ENCODE data around the gene CISTR.

The CISTR gene

GRCh38 chr12:53751336-53752191 lies at the start of gene CISTR:
CISTR (minus strand) TSS chr12:53751979.
- no peak for TF ChIP-seq CTCF (IDR thresholded peaks at IDR 0.05; ENCODE audit: insufficient read depth, low read depth, low read length, missing control alignments)
- peak within 1 kb of the TSS; percentile 57 for H3K4me3 ChIP-seq (ENCODE audit: low read depth, low read length)
- DNase-seq (ENCODE audit: low read depth): peak; percentile 54

- no peak overlapping the region for H3K4me3 ChIP-seq (ENCODE audit: low read depth, low read length)
- peak; percentile 8 for DNase-seq (ENCODE audit: low read depth)
- no peak for TF ChIP-seq CTCF (IDR thresholded peaks at IDR 0.05; ENCODE audit: insufficient read depth, low read depth, low read length, missing control alignments)
Measured at GRCh38 chr12:53798575-53798974, 46.8 kb upstream of the CISTR start.

GRCh38 chr12:53795927-53796326 lies 44.1 kb upstream of the CISTR start:
- H3K4me3 ChIP-seq (ENCODE audit: low read depth, low read length): no peak overlapping the region
- no peak for DNase-seq (ENCODE audit: low read depth)
- TF ChIP-seq CTCF (IDR thresholded peaks at IDR 0.05; ENCODE audit: insufficient read depth, low read depth, low read length, missing control alignments): no peak

GRCh38 chr12:53793221-53793620 lies 41.4 kb upstream of the CISTR start:
- no peak for TF ChIP-seq CTCF (IDR thresholded peaks at IDR 0.05; ENCODE audit: insufficient read depth, low read depth, low read length, missing control alignments)
- no peak for DNase-seq (ENCODE audit: low read depth)
- no peak overlapping the region for H3K4me3 ChIP-seq (ENCODE audit: low read depth, low read length)

- peak; percentile 49 for TF ChIP-seq CTCF (IDR thresholded peaks at IDR 0.05; ENCODE audit: insufficient read depth, low read depth, low read length, missing control alignments)
- H3K4me3 ChIP-seq (ENCODE audit: low read depth, low read length): no peak overlapping the region
- DNase-seq (ENCODE audit: low read depth): peak; percentile 33
Measured at GRCh38 chr12:53791735-53792326, 40.1 kb upstream of the CISTR start.

- TF ChIP-seq CTCF (IDR thresholded peaks at IDR 0.05; ENCODE audit: insufficient read depth, low read depth, low read length, missing control alignments): no peak
- H3K4me3 ChIP-seq (ENCODE audit: low read depth, low read length): no peak overlapping the region
Measured at GRCh38 chr12:53789570-53789969, 37.8 kb upstream of the CISTR start.

More at GRCh38 chr12:53789570-53789969, 37.8 kb upstream of the CISTR start:
- DNase-seq (ENCODE audit: low read depth): no peak

All from GM12865 (cell line).